B cell (primary cell): ENCODE results near the gene DHX15. TPM values are rescaled to one million over a fixed set of nuclear protein-coding genes. Genes with fewer than 3 reads are reported as not detected.

Source experiments
- ATAC-seq: fragments of 200-7000 bp; cut with Tn5 transposase; one replicate; pipeline ENCODE4 v1.10.0; 2021; ENCODE audit warnings: low read depth, mild to moderate bottlenecking, moderate number of reproducible peaks, moderate library complexity
- CTCF ChIA-PET: fragments of 350-600 bp; sonication (Branson Sonifier 250); formaldehyde crosslinking; loops from one replicate; lab custom pipeline; 2021; ENCODE audit warnings: antibody characterized with exemption, inconsistent platforms; lab: Charles Lee
- POLR2A ChIA-PET: fragments of 350-600 bp; sonication (Branson Sonifier 250); formaldehyde crosslinking; loops from one replicate; lab custom pipeline; 2021; ENCODE audit warnings: antibody characterized with exemption; lab: Charles Lee
- DNase-seq: peaks from one replicate; pipeline ENCODE4 v3.0.0; 2013
- H2AFZ ChIP-seq: 2 replicates; pipeline ENCODE4 v1.6.1; 2012; ENCODE audit warnings: mild to moderate bottlenecking, low read depth, low read length; ENCODE audit not compliant: insufficient read depth, poor library complexity, severe bottlenecking
- H3K27ac ChIP-seq, 2 donors: 1 replicate in 1 of 2; 2 replicates in 1 of 2; pipeline ENCODE4 v1.5.1; 2012 to 2013; ENCODE audit warnings: low read length in 2 of 2, mild to moderate bottlenecking in 2 of 2, moderate library complexity in 1 of 2
- H3K27me3 ChIP-seq, 4 experiments: fragments of 200-600 bp in 1 of 4; sonication (generic) in 1 of 4; replicated peaks in 1 of 4; 1 replicate in 2 of 4; 2 replicates in 2 of 4; pipeline versions ENCODE4 v1.6.1 to v1.7.0; 2013 to 2016; ENCODE audit warnings: low read length in 3 of 4, mild to moderate bottlenecking in 2 of 4, mixed read lengths in 1 of 4, moderate library complexity in 1 of 4; ENCODE audit not compliant: insufficient read depth in 4 of 4, control insufficient read depth in 3 of 4; ENCODE audit errors: control extremely low read depth in 1 of 4
- H3K36me3 ChIP-seq, 2 experiments: replicated peaks in 1 of 2; 1 replicate in 1 of 2; 2 replicates in 1 of 2; pipeline versions ENCODE4 v1.6.1 to v1.7.1; 2013; ENCODE audit warnings: low read length in 1 of 2; ENCODE audit not compliant: insufficient read depth in 2 of 2, control insufficient read depth in 1 of 2; ENCODE audit errors: control extremely low read depth in 1 of 2, extremely low read depth in 1 of 2
- H3K4me1 ChIP-seq, 2 donors: fragments of 200-600 bp in 1 of 2; sonication (generic) in 1 of 2; 1 replicate in 1 of 2; 2 replicates in 1 of 2; pipeline versions ENCODE4 v1.5.1 to v1.6.1; 2013 to 2017; ENCODE audit warnings: low read length in 2 of 2; ENCODE audit not compliant: control insufficient read depth in 2 of 2, insufficient read depth in 2 of 2
- H3K4me2 ChIP-seq: replicated peaks from 2 replicates; pipeline ENCODE3; 2012; ENCODE audit warnings: mild to moderate bottlenecking, low read depth, low read length; ENCODE audit not compliant: poor library complexity, severe bottlenecking
- H3K4me3 ChIP-seq, 5 experiments: fragments of 200-600 bp in 1 of 5; sonication (generic) in 1 of 5; 1 replicate in 3 of 5; 2 replicates in 2 of 5; pipeline versions ENCODE4 v1.5.1 to v1.7.0; 2011 to 2016; ENCODE audit warnings: low read length in 4 of 5, mild to moderate bottlenecking in 4 of 5, low read depth in 2 of 5, control low read depth in 1 of 5, moderate library complexity in 1 of 5; ENCODE audit not compliant: insufficient read depth in 1 of 5; ENCODE audit errors: control extremely low read depth in 1 of 5, extremely low read depth in 1 of 5
- H3K79me2 ChIP-seq: fragments of 200-600 bp; sonication (generic); one replicate; pipeline ENCODE4 v1.6.0; 2016; ENCODE audit warnings: low read length; ENCODE audit not compliant: control insufficient read depth, insufficient read depth
- H3K9ac ChIP-seq: fragments of 200-600 bp; sonication (generic); 2 replicates; pipeline ENCODE4 v1.6.1; 2017; ENCODE audit warnings: mild to moderate bottlenecking, low read length, moderate library complexity
- H3K9me3 ChIP-seq, 3 donors: one replicate each; pipeline versions ENCODE4 v1.6.1 to v1.7.1; 2013; ENCODE audit warnings: low read length in 2 of 3; ENCODE audit not compliant: control insufficient read depth in 2 of 3, insufficient read depth in 1 of 3; ENCODE audit errors: control extremely low read depth in 1 of 3
- H4K20me1 ChIP-seq: 2 replicates; pipeline ENCODE4 v1.6.0; 2012; ENCODE audit warnings: mild to moderate bottlenecking, low read length; ENCODE audit not compliant: insufficient read depth, control insufficient read depth, poor library complexity, severe bottlenecking
- H3K27ac Mint-ChIP-seq: one replicate; pipeline ENCODE4 v1.8.0; 2021; ENCODE audit warnings: mixed read lengths
- H3K27me3 Mint-ChIP-seq: one replicate; pipeline ENCODE4 v1.8.0; 2021; ENCODE audit warnings: mixed read lengths
- H3K4me1 Mint-ChIP-seq: one replicate; pipeline ENCODE4 v1.8.0; 2021; ENCODE audit warnings: mixed read lengths
- H3K4me3 Mint-ChIP-seq: one replicate; pipeline ENCODE4 v1.8.0; 2021; ENCODE audit warnings: mixed read lengths
- H3K9me3 Mint-ChIP-seq: one replicate; pipeline ENCODE4 v1.8.0; 2022; ENCODE audit warnings: mixed read lengths; ENCODE audit not compliant: insufficient read depth
- CTCF ChIP-seq: fragments of 200-600 bp; IDR thresholded peaks from one replicate; pipeline ENCODE4 v1.8.0; 2022; ENCODE audit warnings: antibody characterized with exemption, mild to moderate bottlenecking
- EZH2 ChIP-seq: IDR thresholded peaks from 2 replicates; pipeline ENCODE4 v1.6.1; 2012; ENCODE audit warnings: borderline replicate concordance, low read depth, mild to moderate bottlenecking, moderate library complexity, low read length; ENCODE audit not compliant: insufficient read depth, poor library complexity, severe bottlenecking
- WGBS: methylation state at CpG from one replicate; pipeline ENCODE4 v1.1.5; 2013; ENCODE audit warnings: missing lambda C conversion rate; ENCODE audit not compliant: insufficient coverage; 5-methylcytosine and 5-hydroxymethylcytosine counted together
- intact Hi-C: fragments of 100-400 bp; cut with micrococcal nuclease; formaldehyde crosslinking; loops from one replicate; pipeline ENCODE4 v1.10.0; 2022
- polyA plus RNA-seq: library from polyadenylated mRNA; depleted of rRNA; stranded (reverse); fragments of >200 nt; gene quantifications from 2 replicates; pipeline ENCODE4 v1.2.3, GENCODE V29; 2012
- total RNA-seq, 2 donors: library from RNA; stranded (reverse); fragments of 120-200 nt in 1 of 2; gene quantifications; 1 replicate in 1 of 2; 2 replicates in 1 of 2; pipeline versions ENCODE4 v1.2.3 to v1.2.4, GENCODE V29; 2013 to 2022

Gene DHX15
- total and polyA plus RNA-seq, 2 donors (not counting 1 experiment from before 2014, with no cell fraction given): 58.8 to 162 TPM

- H3K4me3 Mint-ChIP-seq: no peak overlapping the region
- no peak overlapping the region for H3K27ac ChIP-seq
Measured at GRCh38 chr4:24598025-24598424, 13.7 kb upstream of the DHX15 start.

GRCh38 chr4:24595659-24596058 is 11.3 kb upstream of the DHX15 start:
- WGBS: no CpG with 5 or more reads among the region's 2 CpGs
- Histone ChIP-seq H3K4me2 (no peak overlapping the region), H3K9me3 (peaks cover 0 to 14% (median 6%) of the 10 kb centered on the region in 3 donors), H3K27me3 (peaks cover 0 to 6% (median 0%) of the 10 kb centered on the region in 4 experiments), H4K20me1 (no peaks in the 10 kb centered on the region), H3K4me3 (no peak overlapping the region), H3K4me1 (no peaks in the 10 kb centered on the region), H3K79me2 (no peaks in the 10 kb centered on the region), H3K9ac (no peak overlapping the region), H3K36me3 (no peaks in the 10 kb centered on the region), H3K27ac (no peak overlapping the region), H2AFZ (no peak overlapping the region)
- intact Hi-C loops: no loop called here
- no peak overlapping the region for H3K4me3 Mint-ChIP-seq
- DNase-seq (no peak), ATAC-seq (no peak)
- ChIA-PET CTCF (no interaction called here), POLR2A (no interaction called here)
- H3K27ac Mint-ChIP-seq: no peak overlapping the region
- peaks cover 2% of the 10 kb centered on the region for H3K4me1 Mint-ChIP-seq
- H3K27me3 Mint-ChIP-seq: peaks cover 27% of the 10 kb centered on the region
- H3K9me3 Mint-ChIP-seq: peaks cover 5% of the 10 kb centered on the region
- TF ChIP-seq CTCF: no peak
- TF ChIP-seq EZH2: no peak

More at GRCh38 chr4:24598025-24598424, 13.7 kb upstream of the DHX15 start:
- no peaks in the 10 kb centered on the region for H3K79me2 ChIP-seq
- no peak overlapping the region for H3K9ac ChIP-seq
- ChIA-PET CTCF (no interaction called here), POLR2A (no interaction called here)
- no peak overlapping the region for H2AFZ ChIP-seq
- H3K9me3 ChIP-seq: peaks cover 0 to 11% (median 0%) of the 10 kb centered on the region in 3 donors
- no peaks in the 10 kb centered on the region for H3K36me3 ChIP-seq
- Mint-ChIP-seq H3K9me3 (no peaks in the 10 kb centered on the region), H3K4me1 (peaks cover 2% of the 10 kb centered on the region), H3K27me3 (peaks cover 16% of the 10 kb centered on the region), H3K27ac (no peak overlapping the region)
- WGBS: 90% methylated on average over 3 of the region's 8 CpGs
- no peaks in the 10 kb centered on the region for H4K20me1 ChIP-seq
- H3K4me1 ChIP-seq: no peaks in the 10 kb centered on the region
- no peak overlapping the region for H3K4me2 ChIP-seq
- DNase-seq (no peak), ATAC-seq (no peak)
- H3K27me3 ChIP-seq: peaks cover 0 to 3% (median 1%) of the 10 kb centered on the region in 4 experiments
- no peak for TF ChIP-seq CTCF
- TF ChIP-seq EZH2: no peak
- H3K4me3 ChIP-seq: no peak overlapping the region
- intact Hi-C loops: no loop called here
